A549 (cell line): ENCODE results near the gene PRAMEF12. TPM values are rescaled to one million over a fixed set of nuclear protein-coding genes. Genes with fewer than 3 reads are reported as not detected.

ENCODE experiments used
- ATAC-seq, 2 experiments: fragments of 200-7000 bp in 1 of 2; fragments of >200 bp in 1 of 2; cut with Nextera tagmentation in 1 of 2; cut with Tn5 transposase in 1 of 2; 3 replicates each; pipeline versions ENCODE4 v1.8.0 to v1.9.1; 2018 to 2020; ENCODE audit warnings: mild to moderate bottlenecking in 1 of 2, moderate library complexity in 1 of 2
- CTCF ChIA-PET: fragments of 300-600 bp; sonication (Branson Sonifier 250); formaldehyde crosslinking; extraction: SDS; loops from one replicate; lab custom pipeline; 2021; ENCODE audit warnings: antibody characterized with exemption, inconsistent platforms; lab: Yijun Ruan, JAX
- POLR2A ChIA-PET: fragments of 350-600 bp; formaldehyde crosslinking; extraction: SDS; loops from one replicate; lab custom pipeline; 2021; ENCODE audit warnings: antibody characterized with exemption, inconsistent platforms; lab: Yijun Ruan, JAX
- DNase-seq, 2 experiments: peaks; one replicate each; pipeline versions ENCODE4 v3.0.0 to v3.0.0-alpha.2; 2011 to 2016; ENCODE audit warnings: low read depth in 1 of 2, low spot score in 1 of 2
- FAIRE-seq: peaks from 2 replicates; lab custom pipeline; 2011; peaks lifted over from hg19 to GRCh38; lab: Jason Lieb, UNC
- H3K27ac ChIP-seq, 2 experiments: fragments of >200 bp; sonication (Bioruptor Twin); formaldehyde crosslinking; 3 replicates each; pipeline ENCODE4 v1.5.1; 2016 to 2017
- H3K4me1 ChIP-seq: fragments of >200 bp; sonication (Bioruptor Twin); formaldehyde crosslinking; 3 replicates; pipeline ENCODE4 v1.6.1; 2016
- H3K4me2 ChIP-seq: fragments of >200 bp; sonication (Bioruptor Twin); formaldehyde crosslinking; 3 replicates; pipeline ENCODE4 v1.6.1; 2016
- H3K4me3 ChIP-seq: fragments of >200 bp; sonication (Bioruptor Twin); formaldehyde crosslinking; 3 replicates; pipeline ENCODE4 v1.5.1; 2016
- H3K9me3 ChIP-seq: fragments of >200 bp; sonication (Bioruptor Twin); formaldehyde crosslinking; 3 replicates; pipeline ENCODE4 v1.6.1; 2016
- BCL3 ChIP-seq: fragments of >200 bp; sonication (Bioruptor Twin); formaldehyde crosslinking; IDR thresholded peaks from 3 replicates; pipeline ENCODE4 v1.6.1; 2016
- BHLHE40 ChIP-seq: IDR thresholded peaks from 2 replicates; pipeline ENCODE4 v1.6.1; 2012; ENCODE audit warnings: low read depth, low read length, inconsistent platforms
- CHD4 ChIP-seq: fragments of 200-600 bp; sonication (generic); IDR thresholded peaks from 2 replicates; pipeline ENCODE4 v1.6.1; 2016; ENCODE audit warnings: antibody characterized with exemption, mild to moderate bottlenecking, borderline replicate concordance
- CTCF ChIP-seq: fragments of >200 bp; sonication (Bioruptor Twin); formaldehyde crosslinking; IDR thresholded peaks from 3 replicates; pipeline ENCODE4 v1.5.1; 2016
- EHMT2 ChIP-seq: fragments of 200-600 bp; sonication (generic); IDR thresholded peaks from 2 replicates; pipeline ENCODE4 v1.6.1; 2016; ENCODE audit warnings: antibody characterized with exemption, low read depth, mild to moderate bottlenecking, moderate library complexity
- ELK1 ChIP-seq: fragments of 150-350 bp; IDR thresholded peaks from 2 replicates; pipeline ENCODE4 v1.6.1; 2014; ENCODE audit warnings: low read depth, mild to moderate bottlenecking, low read length
- FOSL2 ChIP-seq, 2 experiments: fragments of 450-650 bp in 1 of 2; fragments of >200 bp in 1 of 2; sonication (Bioruptor Twin) in 1 of 2; formaldehyde crosslinking; IDR thresholded peaks; 2 replicates each; pipeline versions ENCODE4 v1.5.0 to v1.6.1; 2016 to 2020; ENCODE audit warnings: mild to moderate bottlenecking in 1 of 2, moderate library complexity in 1 of 2
- GATA3 ChIP-seq: IDR thresholded peaks from 2 replicates; pipeline ENCODE4 v1.6.1; 2012; ENCODE audit warnings: borderline replicate concordance
- HDAC2 ChIP-seq: fragments of 200-600 bp; sonication (generic); IDR thresholded peaks from 2 replicates; pipeline ENCODE4 v1.6.1; 2016
- HES2 ChIP-seq: fragments of >200 bp; sonication (Bioruptor Twin); formaldehyde crosslinking; IDR thresholded peaks from 2 replicates; pipeline ENCODE4 v1.6.1; 2016
- HMGXB4 ChIP-seq: fragments of 250-450 bp; sonication (Bioruptor Pico); IDR thresholded peaks from 2 replicates; pipeline ENCODE4 v1.5.0; 2021; ENCODE audit warnings: mild to moderate bottlenecking, moderate library complexity, borderline replicate concordance
- JUNB ChIP-seq: fragments of >200 bp; sonication (Bioruptor Twin); formaldehyde crosslinking; IDR thresholded peaks from 2 replicates; pipeline ENCODE4 v1.6.1; 2016
- KDM1A ChIP-seq: fragments of 200-600 bp; sonication (generic); IDR thresholded peaks from 2 replicates; pipeline ENCODE4 v1.6.1; 2016; ENCODE audit warnings: low read depth, mild to moderate bottlenecking
- NR3C1 ChIP-seq: fragments of >200 bp; sonication (Bioruptor Twin); formaldehyde crosslinking; IDR thresholded peaks from 3 replicates; pipeline ENCODE4 v1.6.1; 2017
- POLR2A ChIP-seq: IDR thresholded peaks from 2 replicates; pipeline ENCODE4 v1.6.1; 2012; ENCODE audit warnings: mild to moderate bottlenecking, low read length
- RARB ChIP-seq: fragments of 250-450 bp; sonication (Bioruptor Pico); IDR thresholded peaks from 2 replicates; pipeline ENCODE4 v1.8.0; 2021; ENCODE audit warnings: mild to moderate bottlenecking, moderate library complexity
- RFX5 ChIP-seq: fragments of 450-650 bp; IDR thresholded peaks from 2 replicates; pipeline ENCODE4 v1.7.1; 2014; ENCODE audit warnings: antibody characterized with exemption, mild to moderate bottlenecking, moderate library complexity
- ZFP36 ChIP-seq: fragments of 450-650 bp; IDR thresholded peaks from 2 replicates; pipeline ENCODE4 v1.6.1; 2014; ENCODE audit warnings: borderline replicate concordance; ENCODE audit not compliant: partially characterized antibody
- ZNF302 ChIP-seq: fragments of 250-450 bp; sonication (Bioruptor Pico); IDR thresholded peaks from 2 replicates; pipeline ENCODE4 v1.9.0; 2021; ENCODE audit warnings: inconsistent platforms, mild to moderate bottlenecking, moderate library complexity
- whole genome bisulfite sequencing: methylation state at CpG from one replicate; pipeline ENCODE4 v1.1.6; 2017; ENCODE audit errors: missing lambda C conversion rate; 5-methylcytosine and 5-hydroxymethylcytosine counted together
- polyA plus RNA-seq, 4 experiments: library from polyadenylated mRNA; depleted of rRNA in 3 of 4; stranded (reverse); fragments of >200 nt; fragmentation: RNase III in 1 of 4; extraction: RNeasy Plus Mini Kit Qiagen cat#74134 plus additional on column Dnase treatment in 1 of 4; gene quantifications; 2 replicates in 3 of 4; 3 replicates in 1 of 4; pipeline ENCODE4 v1.2.3, GENCODE V29; 2011 to 2017

The PRAMEF12 gene
- polyA plus RNA-seq, 2 of the 4 experiments (the other 2 are of a cell fraction): not detected

- CTCF ChIA-PET: no interaction called here
- no peak for TF ChIP-seq NR3C1
- no peak for TF ChIP-seq BHLHE40
- no peak for TF ChIP-seq KDM1A
- TF ChIP-seq, all 56 proteins: peak for 0
- POLR2A ChIA-PET: no interaction called here
- no peak for ATAC-seq
- DNase-seq: no peak
- Histone ChIP-seq H3K9me3 (no peaks in the 10 kb centered on the region), H3K4me2 (no peak overlapping the region), H3K4me1 (no peaks in the 10 kb centered on the region), H3K4me3 (no peak overlapping the region), H3K27ac (no peak overlapping the region)
- WGBS: 24% methylated on average over 6 of the region's 6 CpGs
- FAIRE-seq: no peak
These were observed 16.6 kb upstream of the PRAMEF12 start for GRCh38 chr1:12756768-12757413.

GRCh38 chr1:12757836-12758235 lies 15.7 kb upstream of the PRAMEF12 start:
- ATAC-seq (no peak), DNase-seq (no peak), FAIRE-seq (no peak)
- no peak overlapping the region for H3K27ac ChIP-seq
- WGBS: 20% methylated on average over 6 of the region's 6 CpGs
- no peaks in the 10 kb centered on the region for H3K4me1 ChIP-seq
- ChIA-PET CTCF (no interaction called here), POLR2A (no interaction called here)
- no peaks in the 10 kb centered on the region for H3K9me3 ChIP-seq
- no peak overlapping the region for H3K4me2 ChIP-seq
- no peak overlapping the region for H3K4me3 ChIP-seq
- no peak for TF ChIP-seq GATA3
- TF ChIP-seq CHD4: no peak
- no peak for TF ChIP-seq BCL3
- TF ChIP-seq HDAC2: no peak
- no peak for TF ChIP-seq FOSL2 (IDR thresholded peaks at IDR 0.05)
- no peak for TF ChIP-seq FOSL2 (CRISPR knock-in tag; IDR thresholded peaks at IDR 0.05)
- TF ChIP-seq POLR2A: no peak

GRCh38 chr1:12760256-12760795 lies 13.2 kb upstream of the PRAMEF12 start:
- H3K9me3 ChIP-seq: no peaks in the 10 kb centered on the region
- H3K4me1 ChIP-seq: no peaks in the 10 kb centered on the region
- CTCF ChIA-PET: no interaction called here
- POLR2A ChIA-PET: no interaction called here
- H3K4me3 ChIP-seq: no peak overlapping the region
- TF ChIP-seq RFX5 (no peak), JUNB (no peak)
- H3K4me2 ChIP-seq: no peak overlapping the region
- H3K27ac ChIP-seq: no peak overlapping the region
- peak; percentile 72 to 94; a peak in 4 of 6 replicates for ATAC-seq
- peak; percentile 29 to 45 for DNase-seq
- FAIRE-seq: no peak
- 0% methylated on average over 5 of the region's 7 CpGs for WGBS

- TF ChIP-seq ZNF302 (CRISPR knock-in tag) (no peak), ELK1 (no peak), HDAC2 (no peak), HES2 (no peak), CTCF (no peak), EHMT2 (no peak), HMGXB4 (no peak), ZFP36 (no peak), RARB (CRISPR knock-in tag) (no peak)
- DNase-seq: no peak
- H3K9me3 ChIP-seq: no peaks in the 10 kb centered on the region
- ChIA-PET CTCF (no interaction called here), POLR2A (no interaction called here)
- no peak overlapping the region for H3K4me2 ChIP-seq
- WGBS: 9% methylated on average over 3 of the region's 5 CpGs
- no peak overlapping the region for H3K27ac ChIP-seq
- FAIRE-seq: no peak
- no peak overlapping the region for H3K4me3 ChIP-seq
- ATAC-seq: no peak
- H3K4me1 ChIP-seq: no peaks in the 10 kb centered on the region
These were observed 11.8 kb upstream of the PRAMEF12 start for GRCh38 chr1:12761781-12762180.
